Measurements from ENCODE around the gene TBX5. TPM values are rescaled to one million over a fixed set of nuclear protein-coding genes. Genes with fewer than 3 reads are reported as not detected.

Gene TBX5
- total and polyA plus RNA-seq, 2 of the 4 experiments (the other 2 are of a cell fraction), result 13.3 to 14.7 TPM

GRCh38 chr12:114397978-114398881, 7.7 kb downstream of the TBX5 start (continued):
- TF ChIP-seq RAD21 (IDR thresholded peaks at IDR 0.05; ENCODE audit: low read length), result no peak
- no peak for TF ChIP-seq NFE2L2 (IDR thresholded peaks at IDR 0.05; ENCODE audit: low read depth, low read length)
- TF ChIP-seq CEBPB (IDR thresholded peaks at IDR 0.05; ENCODE audit: low read depth, low read length), result no peak
